Activated CD4-positive, alpha-beta T cell treated with anti-CD3 and anti-CD28 coated beads for 4 hours (primary cell): ENCODE data around the gene UNC13B.
A peak's percentile ranks its signal among the peaks of the same experiment; 100 is the strongest.
"Not testable (repeated sequence)": the region's sequence is repeated elsewhere in the genome, so short reads cannot be mapped to it uniquely, and the experiment has no call there.

Experiments
- DNase-seq, 2 donors: peaks; one replicate each; pipeline ENCODE4 v3.0.0-alpha.2; 2020

The UNC13B gene

GRCh38 chr9:35161713-35162604, at the start of gene UNC13B:
Gene UNC13B (plus strand): TSS chr9:35162009. CDS start chr9:35162284, 275 bp downstream.
- DNase-seq: peak; percentile 71 to 80

DNA sequence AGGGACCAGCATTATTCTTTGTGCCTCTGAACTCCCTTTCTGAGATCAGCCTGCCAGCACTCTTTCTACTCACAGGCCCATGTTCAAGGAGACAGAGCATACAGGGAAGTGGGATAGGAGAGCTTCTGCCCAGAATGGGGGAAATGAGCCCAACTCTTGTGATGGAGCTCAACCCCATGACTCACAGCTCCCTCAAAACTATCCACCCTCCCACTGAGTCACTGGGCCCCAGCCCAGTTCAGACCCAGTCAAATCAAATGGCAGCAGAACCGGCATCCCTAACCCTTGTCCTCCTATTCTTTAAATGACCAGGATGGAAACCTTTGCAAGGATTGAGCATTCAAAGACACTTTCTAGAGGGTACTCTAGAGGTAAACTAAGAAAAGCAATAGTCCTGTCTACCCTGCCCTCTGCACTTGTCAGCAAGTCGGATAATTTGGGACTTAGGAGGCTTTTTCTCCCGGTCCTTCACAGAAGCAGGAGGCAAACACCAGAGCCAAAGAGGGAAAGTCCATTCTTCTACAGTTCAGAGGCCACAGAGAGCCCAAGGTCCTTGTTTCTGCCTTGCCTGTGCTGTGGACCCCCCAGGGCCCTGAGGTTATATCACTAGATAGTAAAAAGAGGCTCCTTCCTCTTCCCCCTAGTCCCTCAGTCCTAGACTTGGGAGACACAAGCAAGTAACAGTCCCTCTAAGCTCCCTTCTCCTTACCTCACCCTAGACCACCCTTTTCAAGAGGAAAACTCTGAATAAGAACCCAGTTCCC, 49.4 kb upstream of the UNC13B start:
- DNase-seq: peak in 1 of 2 donors; percentile 19

GRCh38 chr9:35114113-35114839, 47.5 kb upstream of the UNC13B start:
- DNase-seq: peak; percentile 69 to 73

- DNase-seq: peak in 1 of 2 donors; percentile 22
These were observed 46.8 kb upstream of the UNC13B start for GRCh38 chr9:35114840-35115628.

DNA sequence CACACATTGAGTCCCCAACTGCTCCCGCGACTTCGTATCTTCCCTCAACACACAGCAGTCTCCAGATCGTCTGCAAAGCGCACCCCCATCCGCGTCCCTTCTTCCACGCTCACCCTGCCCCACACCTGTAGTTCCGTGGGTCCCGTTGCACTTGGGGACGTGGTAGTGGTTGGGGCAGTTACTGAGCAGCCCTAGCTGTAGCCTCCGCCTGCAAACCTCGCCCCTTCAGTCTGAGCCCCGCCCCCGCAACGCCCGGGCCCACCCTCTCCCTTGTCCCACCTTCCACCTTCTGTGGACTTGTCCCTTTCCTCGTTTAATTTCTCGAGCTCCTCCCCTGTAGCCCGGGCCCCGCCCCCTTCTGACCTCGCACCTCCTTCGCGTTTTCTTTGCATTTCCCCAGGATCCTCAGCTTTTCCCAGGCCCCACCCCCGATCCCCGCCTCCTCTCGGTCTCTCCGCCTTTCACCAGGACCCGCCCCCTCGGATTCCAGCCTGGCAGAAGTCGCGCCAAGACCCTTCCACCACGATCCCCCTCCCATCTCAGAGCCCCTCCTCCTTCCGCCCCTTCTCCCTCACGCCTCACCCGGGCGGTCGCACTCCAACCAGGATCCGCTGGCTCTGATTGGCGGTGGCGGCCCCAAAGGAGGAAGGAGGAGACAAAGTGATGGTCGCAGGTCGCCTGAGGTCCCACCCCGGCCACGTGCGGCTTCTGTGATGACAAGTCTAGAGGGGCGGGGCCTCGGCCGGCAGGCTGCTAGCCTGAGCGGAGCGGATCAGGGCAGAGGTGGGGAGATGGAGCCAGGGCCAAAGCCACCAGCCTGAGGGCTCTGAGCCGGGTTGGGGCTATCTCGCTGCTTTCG, 45.9 kb upstream of the UNC13B start, which contains the start of gene ATOSB:
ATOSB (minus strand) TSS at position 183 of the 859 bp plus-strand sequence. CDS start 7,588 bp downstream, outside the sequence.
- DNase-seq: peak; percentile 88 to 91

- no peak for DNase-seq
These were observed 45.3 kb upstream of the UNC13B start for GRCh38 chr9:35116539-35116897.

GRCh38 chr9:35116898-35117551, 44.8 kb upstream of the UNC13B start:
- DNase-seq: peak; percentile 88 to 93

DNA sequence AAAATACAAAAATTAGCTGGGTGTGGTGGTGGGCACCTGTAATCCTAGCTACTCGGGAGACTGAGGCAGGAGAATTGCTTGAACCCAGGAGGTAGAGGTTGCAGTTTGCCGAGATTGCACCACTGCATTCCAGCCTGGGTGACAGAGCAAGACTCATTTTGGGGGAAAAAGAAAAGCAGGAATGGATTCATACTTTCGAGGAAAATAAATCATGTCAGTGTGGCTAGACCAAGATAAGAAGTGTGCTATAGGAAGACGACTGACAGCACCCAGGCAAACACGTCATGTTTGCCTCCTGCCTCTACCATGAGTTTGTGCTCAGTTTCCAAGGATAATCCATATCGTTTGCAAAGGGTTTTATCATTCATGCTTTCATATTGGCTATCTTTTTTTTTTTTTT, 26.9 kb upstream of the UNC13B start:
- no peak for DNase-seq

GRCh38 chr9:35135988-35136387, 25.8 kb upstream of the UNC13B start:
- no peak for DNase-seq

- DNase-seq: no peak
These were observed 24.9 kb upstream of the UNC13B start for GRCh38 chr9:35136866-35137265.

GRCh38 chr9:35140093-35140492, 21.7 kb upstream of the UNC13B start:
- no peak for DNase-seq

DNA sequence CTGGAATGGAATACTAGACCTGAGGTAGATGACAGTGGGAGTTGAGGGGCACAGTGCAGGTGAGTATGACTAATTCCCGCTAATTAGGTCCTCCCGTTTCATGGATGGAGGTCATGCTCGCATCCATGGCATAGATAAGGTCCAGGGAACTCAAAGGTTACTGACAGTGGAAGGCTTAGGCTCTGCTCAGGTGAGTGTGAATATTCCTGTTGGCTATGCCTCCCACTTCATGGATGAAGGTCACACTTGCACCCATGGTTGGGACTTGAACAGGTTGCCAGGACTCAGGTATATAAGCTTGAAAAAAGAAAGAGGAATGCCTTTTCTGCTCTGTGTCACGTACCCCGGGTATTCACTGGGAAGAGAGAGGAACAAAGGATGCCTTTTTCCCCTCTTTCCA, 19.8 kb upstream of the UNC13B start:
- DNase-seq: no peak

DNA sequence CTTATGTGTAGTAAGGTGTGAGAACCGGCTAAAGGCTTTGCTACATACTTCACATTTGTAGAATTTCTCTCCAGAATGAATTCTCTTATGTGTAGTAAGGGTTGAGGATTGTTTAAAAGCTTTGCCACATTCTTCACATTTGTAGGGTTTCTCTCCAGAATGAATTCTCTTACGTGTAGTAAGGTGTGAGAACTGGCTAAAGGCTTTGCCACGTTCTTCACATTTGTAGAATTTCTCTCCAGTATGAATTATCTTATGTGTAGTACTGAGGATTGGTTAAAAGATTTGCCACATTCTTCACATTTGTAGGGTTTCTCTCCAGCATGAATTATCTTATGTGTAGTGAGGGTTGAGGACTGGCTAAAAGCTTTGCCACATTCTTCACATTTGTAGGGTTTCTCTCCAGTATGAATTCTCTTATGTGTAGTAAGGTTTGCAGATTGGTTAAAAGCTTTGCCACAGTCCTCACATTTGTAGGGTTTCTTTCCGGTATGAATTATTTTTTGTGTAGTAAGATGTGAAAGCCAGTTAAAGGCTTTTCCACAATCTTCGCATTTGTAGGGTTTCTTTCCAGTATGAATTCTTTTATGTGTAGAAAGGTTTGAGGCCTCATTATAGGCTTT, 13.8 kb upstream of the UNC13B start:
- not testable (repeated sequence) for DNase-seq

- DNase-seq: no peak
These were observed 8.9 kb upstream of the UNC13B start for GRCh38 chr9:35152926-35153325.

GRCh38 chr9:35156781-35157180, 5.0 kb upstream of the UNC13B start:
- DNase-seq: no peak

- not testable (repeated sequence) for DNase-seq
These were observed 4.0 kb upstream of the UNC13B start for GRCh38 chr9:35157836-35158235.

GRCh38 chr9:35158501-35159280, 3.1 kb upstream of the UNC13B start:
- DNase-seq: no peak

- DNase-seq: no peak
These were observed 951 bp downstream of the UNC13B start for GRCh38 chr9:35162605-35163315.

DNA sequence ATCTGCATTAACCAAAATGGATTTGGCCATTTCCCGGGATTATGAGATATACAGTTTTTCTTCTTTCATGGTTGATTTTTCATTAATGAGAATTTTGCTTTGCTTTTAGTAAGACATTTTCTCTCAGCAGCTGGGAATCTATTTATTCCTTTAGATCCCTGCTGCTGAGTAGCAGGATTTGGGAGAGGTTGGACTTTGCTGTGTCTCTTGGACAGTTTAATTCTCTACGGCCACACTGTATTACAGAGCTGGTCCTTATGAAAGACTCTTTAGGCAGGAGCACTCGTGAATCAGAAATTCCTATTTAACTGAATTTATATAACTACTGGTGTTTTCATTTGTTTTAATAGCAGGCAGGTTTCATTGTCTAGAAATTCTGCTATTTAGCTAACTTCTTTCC, 1.6 kb downstream of the UNC13B start:
- DNase-seq: no peak
